ENCODE data around the gene ARHGAP30. TPM values are rescaled to one million over a fixed set of nuclear protein-coding genes. Genes with fewer than 3 reads are reported as not detected.

ARHGAP30 gene
- total and polyA plus RNA-seq, 2 of the 4 experiments (the other 2 are of a cell fraction): 0.02 TPM; not detected in 1

DNA sequence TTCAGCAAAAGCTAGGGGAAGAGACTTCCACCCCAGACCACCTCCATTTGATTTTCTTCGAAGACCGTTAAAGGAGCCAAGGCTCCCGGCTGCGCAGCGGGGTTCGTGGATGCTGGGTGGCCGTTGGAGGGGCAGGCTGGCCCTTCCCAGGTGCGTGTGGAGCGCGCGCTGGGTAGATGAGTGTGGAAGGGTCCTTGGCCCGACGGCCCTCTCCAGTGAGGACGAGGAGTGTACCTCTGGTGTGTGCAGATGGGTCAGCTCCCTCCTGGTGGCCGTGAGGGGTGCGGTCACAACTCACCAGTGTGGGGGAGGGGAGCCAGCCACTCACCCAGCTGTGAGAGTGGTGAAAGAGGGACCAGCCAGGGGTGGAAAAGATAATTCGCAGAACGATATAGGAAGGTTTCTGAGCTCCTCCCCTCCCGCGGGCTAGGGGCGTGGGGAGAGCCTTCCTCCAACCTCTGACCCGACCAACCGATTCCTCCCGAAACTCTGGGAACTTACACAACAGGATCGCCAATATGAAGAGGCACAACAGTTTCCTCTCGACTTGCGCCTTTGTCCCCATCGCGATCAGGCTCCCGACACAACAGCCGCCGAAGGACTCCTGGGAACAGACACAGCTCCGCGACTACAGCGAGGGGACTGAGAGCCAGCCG is 49.1 kb downstream of the ARHGAP30 start, which contains the start of gene F11R:
TSS of gene F11R (minus strand) at position 644 of the 656 bp plus-strand sequence. CDS start at position 565, 79 bp downstream.
- H3K36me3 ChIP-seq (ENCODE audit: control insufficient read depth, insufficient read depth, low read length): no peaks in the 10 kb centered on the region
- H3K27ac ChIP-seq (ENCODE audit: insufficient read depth, low read length): no peak within 1 kb of the TSS
- no peak within 1 kb of the TSS for H4K5ac ChIP-seq (ENCODE audit: low read depth, low read length)
- H3K9ac ChIP-seq (ENCODE audit: low read depth, low read length): no peak within 1 kb of the TSS
- no peak within 1 kb of the TSS for H2BK15ac ChIP-seq (ENCODE audit: low read depth, low read length)
- no peak within 1 kb of the TSS for H3K14ac ChIP-seq (replicated peaks; ENCODE audit: low read depth, low read length)
- H4K20me1 ChIP-seq (ENCODE audit: insufficient read depth, low read length): no peaks in the 10 kb centered on the region
- no peak within 1 kb of the TSS for H2AK9ac ChIP-seq (replicated peaks; ENCODE audit: low read depth, low read length, poor library complexity)
- intact Hi-C loops (cut with micrococcal nuclease): no loop called here
- H3K4me1 ChIP-seq (ENCODE audit: control insufficient read depth, insufficient read depth, low read length): peaks cover 3% of the 10 kb centered on the region; the same call in 1 of the 2 replicates
- peak within 1 kb of the TSS; percentile 58 for H3K4me3 ChIP-seq (ENCODE audit: insufficient read depth, low read depth, low read length)
- no peak within 1 kb of the TSS for H2BK5ac ChIP-seq (ENCODE audit: low read depth, low read length, poor library complexity, severe bottlenecking)
- DNase-seq (no peak), ATAC-seq (ENCODE audit: low read depth) (peak; percentile 48)
- H2AK5ac ChIP-seq (ENCODE audit: low read depth, low read length): no peak within 1 kb of the TSS
- CTCF ChIA-PET: interaction anchor here (1.3 kb wide), 1 partner anchor 23 kb away, joined by 5 read pairs; no protein-coding TSS in a partner anchor
- TF ChIP-seq, protein P1, sequence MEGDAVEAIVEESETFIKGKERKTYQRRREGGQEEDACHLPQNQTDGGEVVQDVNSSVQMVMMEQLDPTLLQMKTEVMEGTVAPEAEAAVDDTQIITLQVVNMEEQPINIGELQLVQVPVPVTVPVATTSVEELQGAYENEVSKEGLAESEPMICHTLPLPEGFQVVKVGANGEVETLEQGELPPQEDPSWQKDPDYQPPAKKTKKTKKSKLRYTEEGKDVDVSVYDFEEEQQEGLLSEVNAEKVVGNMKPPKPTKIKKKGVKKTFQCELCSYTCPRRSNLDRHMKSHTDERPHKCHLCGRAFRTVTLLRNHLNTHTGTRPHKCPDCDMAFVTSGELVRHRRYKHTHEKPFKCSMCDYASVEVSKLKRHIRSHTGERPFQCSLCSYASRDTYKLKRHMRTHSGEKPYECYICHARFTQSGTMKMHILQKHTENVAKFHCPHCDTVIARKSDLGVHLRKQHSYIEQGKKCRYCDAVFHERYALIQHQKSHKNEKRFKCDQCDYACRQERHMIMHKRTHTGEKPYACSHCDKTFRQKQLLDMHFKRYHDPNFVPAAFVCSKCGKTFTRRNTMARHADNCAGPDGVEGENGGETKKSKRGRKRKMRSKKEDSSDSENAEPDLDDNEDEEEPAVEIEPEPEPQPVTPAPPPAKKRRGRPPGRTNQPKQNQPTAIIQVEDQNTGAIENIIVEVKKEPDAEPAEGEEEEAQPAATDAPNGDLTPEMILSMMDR (conservative IDR thresholded peaks at IDR 0.05; ENCODE audit: low read depth, low read length): 0 out of 2 replicates have a peak, but pooled peaks have one; percentile 3
- TF ChIP-seq MAZ (IDR thresholded peaks at IDR 0.05; ENCODE audit: borderline replicate concordance, low read depth, low read length): no peak
- BruUV-seq (replicated peaks): no TSS peak
- no peaks in the 10 kb centered on the region for H3K79me1 ChIP-seq (ENCODE audit: low read depth in 1 of 2, low read length in 2 of 2)
- WGBS, 2 experiments (ENCODE audit: extremely low coverage in 2 of 2, insufficient read length in 1 of 2): 4% methylated on average over 13 of the region's 36 CpGs; no CpG with 5 or more reads in 1 of the 2 experiments
- peak within 1 kb of the TSS; percentile 50; the same call in 1 of the 2 replicates for H3K23ac ChIP-seq (ENCODE audit: low read depth, low read length)
- H3K9me3 ChIP-seq (ENCODE audit: control insufficient read depth, insufficient read depth, low read length): no peaks in the 10 kb centered on the region
- H2BK20ac ChIP-seq (ENCODE audit: low read depth, low read length): no peak within 1 kb of the TSS
- H3K27me3 ChIP-seq (ENCODE audit: control insufficient read depth, insufficient read depth, low read length): peaks cover 28% of the 10 kb centered on the region
- H4K8ac ChIP-seq (ENCODE audit: low read depth in 2 of 2, low read length in 2 of 2): no peak within 1 kb of the TSS
- POLR2A ChIA-PET (ENCODE audit: unreplicated experiment): no interaction called here
- H3K4me2 ChIP-seq (ENCODE audit: low read depth, low read length): peak within 1 kb of the TSS; percentile 99
- H2BK120ac ChIP-seq (ENCODE audit: low read depth, low read length): no peak within 1 kb of the TSS
- in situ Hi-C loops (cut with MboI; ENCODE audit: low sequenced_read_pairs): no loop called here
- dilution Hi-C loops (cut with HindIII; ENCODE audit: low sequenced_read_pairs, unreplicated experiment): no loop called here
- no peak within 1 kb of the TSS for H3K4ac ChIP-seq (ENCODE audit: low read depth, low read length)
- peak within 1 kb of the TSS; percentile 92 for H2AFZ ChIP-seq (replicated peaks; ENCODE audit: low read length, poor library complexity)
- H3K9me1 ChIP-seq (ENCODE audit: insufficient read depth, low read length): peaks cover 6% of the 10 kb centered on the region; the same call in 1 of the 2 replicates
- H3K56ac ChIP-seq (ENCODE audit: extremely low read depth, insufficient read depth, low read length): no peak within 1 kb of the TSS
- H3K18ac ChIP-seq (ENCODE audit: low read depth, low read length): no peak within 1 kb of the TSS
- no peak within 1 kb of the TSS; the same call in 1 of the 2 replicates for H4K91ac ChIP-seq (ENCODE audit: insufficient read depth, low read depth, low read length)

Data from IMR-90 (cell line).